ENCODE results near the gene TRABD2B. TPM values are rescaled to one million over a fixed set of nuclear protein-coding genes. Genes with fewer than 3 reads are reported as not detected.

Gene TRABD2B
- total RNA-seq, 4 donors from 2014 or later: 0.05 to 0.15 (median 0.12) TPM

DNA sequence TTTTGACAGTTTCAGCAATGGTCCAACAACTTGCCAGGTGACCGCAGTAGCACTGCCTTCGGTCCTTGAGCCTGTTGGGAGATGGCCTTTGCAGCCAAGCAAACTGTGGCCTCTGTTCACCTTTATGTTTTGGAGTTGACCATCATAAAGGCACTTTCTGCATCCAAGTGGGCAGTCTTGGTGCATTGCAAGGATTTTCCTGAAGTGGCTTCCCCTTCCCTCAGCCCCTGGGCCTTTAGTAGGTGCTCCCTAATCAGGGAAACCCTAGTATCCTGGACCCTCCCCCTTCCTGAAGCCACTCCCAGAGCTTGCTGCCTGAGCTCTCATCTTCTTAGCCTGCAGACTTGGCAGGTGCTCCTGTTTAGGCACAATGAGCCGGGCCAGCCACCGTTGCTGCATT, 140.2 kb downstream of the TRABD2B start:
- ATAC-seq (no peak), DNase-seq (no peak)
- TF ChIP-seq POLR2A (IDR thresholded peaks at IDR 0.05): no peak
- TF ChIP-seq, protein P1, sequence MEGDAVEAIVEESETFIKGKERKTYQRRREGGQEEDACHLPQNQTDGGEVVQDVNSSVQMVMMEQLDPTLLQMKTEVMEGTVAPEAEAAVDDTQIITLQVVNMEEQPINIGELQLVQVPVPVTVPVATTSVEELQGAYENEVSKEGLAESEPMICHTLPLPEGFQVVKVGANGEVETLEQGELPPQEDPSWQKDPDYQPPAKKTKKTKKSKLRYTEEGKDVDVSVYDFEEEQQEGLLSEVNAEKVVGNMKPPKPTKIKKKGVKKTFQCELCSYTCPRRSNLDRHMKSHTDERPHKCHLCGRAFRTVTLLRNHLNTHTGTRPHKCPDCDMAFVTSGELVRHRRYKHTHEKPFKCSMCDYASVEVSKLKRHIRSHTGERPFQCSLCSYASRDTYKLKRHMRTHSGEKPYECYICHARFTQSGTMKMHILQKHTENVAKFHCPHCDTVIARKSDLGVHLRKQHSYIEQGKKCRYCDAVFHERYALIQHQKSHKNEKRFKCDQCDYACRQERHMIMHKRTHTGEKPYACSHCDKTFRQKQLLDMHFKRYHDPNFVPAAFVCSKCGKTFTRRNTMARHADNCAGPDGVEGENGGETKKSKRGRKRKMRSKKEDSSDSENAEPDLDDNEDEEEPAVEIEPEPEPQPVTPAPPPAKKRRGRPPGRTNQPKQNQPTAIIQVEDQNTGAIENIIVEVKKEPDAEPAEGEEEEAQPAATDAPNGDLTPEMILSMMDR (IDR thresholded peaks at IDR 0.05 in 4 of 5, conservative IDR thresholded peaks at IDR 0.05 in 1 of 5): no peak
- H3K4me1 ChIP-seq: no peaks in the 10 kb centered on the region
- H3K27me3 ChIP-seq: no peaks in the 10 kb centered on the region
- H3K9me3 ChIP-seq: no peaks in the 10 kb centered on the region
- in situ Hi-C loops (cut with MboI; ENCODE audit: low sequenced_read_pairs in 4 of 4): no loop called here
- H3K27ac ChIP-seq: no peak overlapping the region
- no peak overlapping the region for H3K4me3 ChIP-seq
- intact Hi-C loops (cut with DNase I; ENCODE audit: low total_unique reads): no loop called here
- no peaks in the 10 kb centered on the region for H3K36me3 ChIP-seq

DNA sequence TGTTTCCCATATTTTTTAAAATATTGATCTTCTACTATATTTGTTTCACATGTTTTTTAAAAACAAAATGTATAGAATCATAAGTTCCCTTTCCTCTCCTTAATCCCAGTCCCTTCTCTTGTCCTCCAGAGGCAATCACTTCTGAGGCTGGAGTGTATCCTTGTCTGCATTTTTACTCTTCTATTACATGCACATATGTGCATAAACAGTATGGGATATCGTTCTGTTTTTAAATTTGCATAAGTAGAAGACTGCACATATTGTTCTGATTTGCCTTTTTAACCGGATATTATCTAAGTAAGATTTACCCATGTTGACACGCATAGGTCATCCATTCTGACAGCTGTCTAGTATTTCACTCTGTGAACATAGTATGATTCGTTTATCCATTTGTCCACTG, 142.0 kb downstream of the TRABD2B start:
- no peak for ATAC-seq
- Histone ChIP-seq H3K36me3 (no peaks in the 10 kb centered on the region), H3K27ac (no peak overlapping the region), H3K9me3 (no peaks in the 10 kb centered on the region), H3K27me3 (no peaks in the 10 kb centered on the region), H3K4me3 (no peak overlapping the region), H3K4me1 (no peaks in the 10 kb centered on the region)
- intact Hi-C loops (cut with DNase I; ENCODE audit: low total_unique reads): no loop called here
- TF ChIP-seq, protein P1 (IDR thresholded peaks at IDR 0.05 in 4 of 5, conservative IDR thresholded peaks at IDR 0.05 in 1 of 5): no peak
- no peak for TF ChIP-seq POLR2A (IDR thresholded peaks at IDR 0.05)
- in situ Hi-C loops (cut with MboI; ENCODE audit: low sequenced_read_pairs in 4 of 4): no loop called here
- DNase-seq: no peak

GRCh38 chr1:47854552-47855144, 142.5 kb downstream of the TRABD2B start:
- DNase-seq: no peak
- Histone ChIP-seq H3K4me3 (no peak overlapping the region), H3K27ac (no peak overlapping the region), H3K36me3 (no peaks in the 10 kb centered on the region), H3K4me1 (no peaks in the 10 kb centered on the region), H3K9me3 (no peaks in the 10 kb centered on the region), H3K27me3 (no peaks in the 10 kb centered on the region)
- intact Hi-C loops (cut with DNase I; ENCODE audit: low total_unique reads): no loop called here
- TF ChIP-seq, protein P1 (IDR thresholded peaks at IDR 0.05 in 4 of 5, conservative IDR thresholded peaks at IDR 0.05 in 1 of 5): no peak
- no peak for TF ChIP-seq POLR2A (IDR thresholded peaks at IDR 0.05)
- no peak for ATAC-seq
- in situ Hi-C loops (cut with MboI; ENCODE audit: low sequenced_read_pairs in 4 of 4): no loop called here

DNA sequence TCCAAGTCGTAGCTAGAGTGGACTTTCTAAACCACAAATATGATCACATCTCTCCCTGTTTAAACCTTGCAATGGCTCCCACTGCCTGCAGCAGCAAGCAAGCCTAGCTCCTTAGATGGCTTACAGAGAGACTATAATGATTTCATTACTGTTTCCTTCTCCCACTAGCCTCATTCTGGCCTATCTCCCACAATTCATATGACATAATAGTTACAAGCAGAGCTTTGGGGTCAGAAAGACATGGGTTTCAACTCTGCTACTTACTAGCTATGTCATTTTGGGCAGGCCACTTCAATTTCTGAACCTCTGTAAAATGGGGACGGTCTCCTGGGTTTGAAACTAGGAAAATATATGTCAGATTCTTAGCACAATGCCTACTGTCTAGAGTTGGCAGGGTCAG, 143.3 kb downstream of the TRABD2B start:
- intact Hi-C loops (cut with DNase I; ENCODE audit: low total_unique reads): no loop called here
- DNase-seq (no peak), ATAC-seq (no peak)
- H3K27me3 ChIP-seq: no peaks in the 10 kb centered on the region
- no peak for TF ChIP-seq POLR2A (IDR thresholded peaks at IDR 0.05)
- TF ChIP-seq, protein P1 (IDR thresholded peaks at IDR 0.05 in 4 of 5, conservative IDR thresholded peaks at IDR 0.05 in 1 of 5): no peak
- H3K36me3 ChIP-seq: no peaks in the 10 kb centered on the region
- H3K4me3 ChIP-seq: no peak overlapping the region
- in situ Hi-C loops (cut with MboI; ENCODE audit: low sequenced_read_pairs in 4 of 4): no loop called here
- H3K27ac ChIP-seq: no peak overlapping the region
- no peaks in the 10 kb centered on the region for H3K4me1 ChIP-seq
- H3K9me3 ChIP-seq: no peaks in the 10 kb centered on the region

DNA sequence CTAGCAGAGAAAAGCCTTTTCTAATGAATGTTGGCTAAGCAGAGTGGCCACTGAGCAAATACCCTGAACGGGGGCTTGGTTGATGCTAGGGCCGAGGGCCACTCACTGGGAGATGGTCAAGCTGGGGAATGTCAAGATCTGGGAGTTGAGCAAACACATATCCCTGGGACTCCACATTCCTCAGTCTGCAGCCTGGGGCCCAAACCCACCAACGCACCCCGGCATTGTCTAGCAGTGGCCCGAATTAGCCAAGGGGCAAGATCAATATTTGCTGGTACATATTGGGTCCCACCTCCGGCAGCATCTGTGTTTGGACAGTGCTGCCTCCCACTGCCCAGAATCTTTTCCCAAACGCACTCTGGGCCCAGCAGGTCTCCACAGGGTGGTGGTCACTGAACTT, 144.1 kb downstream of the TRABD2B start:
- intact Hi-C loops (cut with DNase I; ENCODE audit: low total_unique reads): no loop called here
- in situ Hi-C loops (cut with MboI; ENCODE audit: low sequenced_read_pairs in 4 of 4): no loop called here
- TF ChIP-seq, protein P1 (IDR thresholded peaks at IDR 0.05 in 4 of 5, conservative IDR thresholded peaks at IDR 0.05 in 1 of 5): no peak
- no peak for TF ChIP-seq POLR2A (IDR thresholded peaks at IDR 0.05)

More for the DNA sequence above, 144.1 kb downstream of the TRABD2B start:
- Histone ChIP-seq H3K4me1 (no peaks in the 10 kb centered on the region), H3K9me3 (no peaks in the 10 kb centered on the region), H3K27ac (no peak overlapping the region), H3K36me3 (no peaks in the 10 kb centered on the region), H3K4me3 (no peak overlapping the region), H3K27me3 (no peaks in the 10 kb centered on the region)
- DNase-seq: no peak
- no peak for ATAC-seq
